Measurements from ENCODE around the gene GMPR2. TPM values are rescaled to one million over a fixed set of nuclear protein-coding genes. Genes with fewer than 3 reads are reported as not detected.

GMPR2 gene
- total and polyA plus RNA-seq, 2 of the 13 experiments (the other 11 are each of a cell fraction or from before 2014, with no cell fraction given): 210 to 273 TPM

DNA sequence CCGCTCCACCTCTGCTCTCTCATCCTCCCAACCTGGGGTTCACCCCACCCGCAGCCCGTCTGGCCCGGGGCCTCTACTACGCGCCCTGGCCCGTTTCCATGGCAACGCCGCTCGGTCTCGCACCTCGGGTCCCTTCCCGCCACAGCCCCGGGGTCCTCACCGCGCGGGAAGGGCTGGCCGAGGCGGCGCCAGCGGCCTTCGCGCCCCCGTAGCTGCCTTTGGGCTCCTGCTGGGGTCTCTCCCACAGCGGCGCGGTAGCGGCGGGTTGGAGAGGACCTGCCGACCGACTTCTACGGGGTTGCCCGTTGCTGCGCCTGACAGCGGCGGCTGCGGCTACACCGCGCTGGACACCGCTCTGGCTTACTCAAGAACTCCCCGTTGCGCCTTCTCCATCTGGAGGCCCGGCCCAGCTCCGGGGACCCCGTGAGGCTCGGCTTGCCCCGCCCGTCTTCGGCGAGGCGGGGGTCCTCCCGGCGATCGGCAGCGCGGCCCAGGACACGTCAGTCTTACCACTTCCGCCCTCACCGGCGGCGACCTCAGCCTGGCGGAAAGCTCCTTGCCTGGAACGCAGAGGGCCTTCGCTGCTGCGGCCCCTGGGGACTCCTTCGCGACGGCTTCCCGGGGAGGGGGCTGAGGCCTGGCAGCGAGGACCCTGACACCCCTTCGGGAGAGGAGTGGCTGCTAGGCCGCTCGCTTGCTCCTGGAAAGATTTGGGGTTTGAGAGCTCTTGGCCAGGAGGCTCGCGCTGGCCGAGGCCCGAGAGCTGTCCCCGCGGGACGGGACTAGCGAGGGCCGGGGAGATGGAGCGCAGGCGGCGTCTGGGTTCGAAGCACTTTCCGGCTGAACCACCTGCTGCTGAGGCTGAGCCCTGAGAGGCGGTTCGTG lies 37.3 kb upstream of the GMPR2 start, which contains the start of gene TM9SF1 (continued):
- peak; percentile 91; the same call in 1 of the 2 replicates for TF ChIP-seq AFF4 (CRISPR knock-in tag; IDR thresholded peaks at IDR 0.05)
- no peak for TF ChIP-seq HDAC1 (CRISPR knock-in tag; IDR thresholded peaks at IDR 0.05)
- TF ChIP-seq ZSCAN20 (CRISPR knock-in tag; IDR thresholded peaks at IDR 0.05; ENCODE audit: borderline replicate concordance): peak; percentile 98
- TF ChIP-seq SRF (IDR thresholded peaks at IDR 0.05; ENCODE audit: low read depth, low read length): peak; percentile 66; the same call in 1 of the 2 replicates
- TF ChIP-seq ZNF20 (CRISPR knock-in tag; IDR thresholded peaks at IDR 0.05): peak; percentile 95; the same call in 1 of the 2 replicates
- TF ChIP-seq MEIS1 (CRISPR knock-in tag; IDR thresholded peaks at IDR 0.05; ENCODE audit: borderline replicate concordance): peak; percentile 100
- no peak for TF ChIP-seq SRY (CRISPR knock-in tag; IDR thresholded peaks at IDR 0.05)
- peak; percentile 53 for TF ChIP-seq CCAR2 (optimal IDR thresholded peaks at IDR 0.05; ENCODE audit: low read depth, low read length)
- no peak for TF ChIP-seq ZNF615 (CRISPR knock-in tag; IDR thresholded peaks at IDR 0.05; ENCODE audit: borderline replicate concordance)
- TF ChIP-seq STAG1 (CRISPR knock-in tag; IDR thresholded peaks at IDR 0.05): no peak; the same call in 1 of the 2 replicates
- TF ChIP-seq, protein P1, sequence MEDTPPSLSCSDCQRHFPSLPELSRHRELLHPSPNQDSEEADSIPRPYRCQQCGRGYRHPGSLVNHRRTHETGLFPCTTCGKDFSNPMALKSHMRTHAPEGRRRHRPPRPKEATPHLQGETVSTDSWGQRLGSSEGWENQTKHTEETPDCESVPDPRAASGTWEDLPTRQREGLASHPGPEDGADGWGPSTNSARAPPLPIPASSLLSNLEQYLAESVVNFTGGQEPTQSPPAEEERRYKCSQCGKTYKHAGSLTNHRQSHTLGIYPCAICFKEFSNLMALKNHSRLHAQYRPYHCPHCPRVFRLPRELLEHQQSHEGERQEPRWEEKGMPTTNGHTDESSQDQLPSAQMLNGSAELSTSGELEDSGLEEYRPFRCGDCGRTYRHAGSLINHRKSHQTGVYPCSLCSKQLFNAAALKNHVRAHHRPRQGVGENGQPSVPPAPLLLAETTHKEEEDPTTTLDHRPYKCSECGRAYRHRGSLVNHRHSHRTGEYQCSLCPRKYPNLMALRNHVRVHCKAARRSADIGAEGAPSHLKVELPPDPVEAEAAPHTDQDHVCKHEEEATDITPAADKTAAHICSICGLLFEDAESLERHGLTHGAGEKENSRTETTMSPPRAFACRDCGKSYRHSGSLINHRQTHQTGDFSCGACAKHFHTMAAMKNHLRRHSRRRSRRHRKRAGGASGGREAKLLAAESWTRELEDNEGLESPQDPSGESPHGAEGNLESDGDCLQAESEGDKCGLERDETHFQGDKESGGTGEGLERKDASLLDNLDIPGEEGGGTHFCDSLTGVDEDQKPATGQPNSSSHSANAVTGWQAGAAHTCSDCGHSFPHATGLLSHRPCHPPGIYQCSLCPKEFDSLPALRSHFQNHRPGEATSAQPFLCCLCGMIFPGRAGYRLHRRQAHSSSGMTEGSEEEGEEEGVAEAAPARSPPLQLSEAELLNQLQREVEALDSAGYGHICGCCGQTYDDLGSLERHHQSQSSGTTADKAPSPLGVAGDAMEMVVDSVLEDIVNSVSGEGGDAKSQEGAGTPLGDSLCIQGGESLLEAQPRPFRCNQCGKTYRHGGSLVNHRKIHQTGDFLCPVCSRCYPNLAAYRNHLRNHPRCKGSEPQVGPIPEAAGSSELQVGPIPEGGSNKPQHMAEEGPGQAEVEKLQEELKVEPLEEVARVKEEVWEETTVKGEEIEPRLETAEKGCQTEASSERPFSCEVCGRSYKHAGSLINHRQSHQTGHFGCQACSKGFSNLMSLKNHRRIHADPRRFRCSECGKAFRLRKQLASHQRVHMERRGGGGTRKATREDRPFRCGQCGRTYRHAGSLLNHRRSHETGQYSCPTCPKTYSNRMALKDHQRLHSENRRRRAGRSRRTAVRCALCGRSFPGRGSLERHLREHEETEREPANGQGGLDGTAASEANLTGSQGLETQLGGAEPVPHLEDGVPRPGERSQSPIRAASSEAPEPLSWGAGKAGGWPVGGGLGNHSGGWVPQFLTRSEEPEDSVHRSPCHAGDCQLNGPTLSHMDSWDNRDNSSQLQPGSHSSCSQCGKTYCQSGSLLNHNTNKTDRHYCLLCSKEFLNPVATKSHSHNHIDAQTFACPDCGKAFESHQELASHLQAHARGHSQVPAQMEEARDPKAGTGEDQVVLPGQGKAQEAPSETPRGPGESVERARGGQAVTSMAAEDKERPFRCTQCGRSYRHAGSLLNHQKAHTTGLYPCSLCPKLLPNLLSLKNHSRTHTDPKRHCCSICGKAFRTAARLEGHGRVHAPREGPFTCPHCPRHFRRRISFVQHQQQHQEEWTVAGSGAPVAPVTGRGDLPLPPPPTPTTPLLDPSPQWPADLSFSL (CRISPR knock-in tag; IDR thresholded peaks at IDR 0.05): peak; percentile 78
- TF ChIP-seq KDM2A (CRISPR knock-in tag; IDR thresholded peaks at IDR 0.05; ENCODE audit: borderline replicate concordance, low read depth): peak; percentile 100
- peak; percentile 98 for TF ChIP-seq ATF7-NPFF (CRISPR knock-in tag; IDR thresholded peaks at IDR 0.05; ENCODE audit: low read depth)
- TF ChIP-seq ZNF598 (CRISPR knock-in tag; IDR thresholded peaks at IDR 0.05; ENCODE audit: borderline replicate concordance): peak; percentile 98
- peak; percentile 95 for TF ChIP-seq ZBTB7A (CRISPR knock-in tag; IDR thresholded peaks at IDR 0.05)
- TF ChIP-seq, protein P2, sequence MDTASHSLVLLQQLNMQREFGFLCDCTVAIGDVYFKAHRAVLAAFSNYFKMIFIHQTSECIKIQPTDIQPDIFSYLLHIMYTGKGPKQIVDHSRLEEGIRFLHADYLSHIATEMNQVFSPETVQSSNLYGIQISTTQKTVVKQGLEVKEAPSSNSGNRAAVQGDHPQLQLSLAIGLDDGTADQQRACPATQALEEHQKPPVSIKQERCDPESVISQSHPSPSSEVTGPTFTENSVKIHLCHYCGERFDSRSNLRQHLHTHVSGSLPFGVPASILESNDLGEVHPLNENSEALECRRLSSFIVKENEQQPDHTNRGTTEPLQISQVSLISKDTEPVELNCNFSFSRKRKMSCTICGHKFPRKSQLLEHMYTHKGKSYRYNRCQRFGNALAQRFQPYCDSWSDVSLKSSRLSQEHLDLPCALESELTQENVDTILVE (CRISPR knock-in tag; IDR thresholded peaks at IDR 0.05): peak; percentile 93
- TF ChIP-seq ZFP37 (CRISPR knock-in tag; IDR thresholded peaks at IDR 0.05; ENCODE audit: borderline replicate concordance): peak; percentile 72
